ENCODE results near the gene S100A9. TPM values are rescaled to one million over a fixed set of nuclear protein-coding genes. Genes with fewer than 3 reads are reported as not detected.

Gene S100A9
- total and polyA plus RNA-seq, 2 of the 4 experiments (the other 2 are of a cell fraction), result not detected

DNA sequence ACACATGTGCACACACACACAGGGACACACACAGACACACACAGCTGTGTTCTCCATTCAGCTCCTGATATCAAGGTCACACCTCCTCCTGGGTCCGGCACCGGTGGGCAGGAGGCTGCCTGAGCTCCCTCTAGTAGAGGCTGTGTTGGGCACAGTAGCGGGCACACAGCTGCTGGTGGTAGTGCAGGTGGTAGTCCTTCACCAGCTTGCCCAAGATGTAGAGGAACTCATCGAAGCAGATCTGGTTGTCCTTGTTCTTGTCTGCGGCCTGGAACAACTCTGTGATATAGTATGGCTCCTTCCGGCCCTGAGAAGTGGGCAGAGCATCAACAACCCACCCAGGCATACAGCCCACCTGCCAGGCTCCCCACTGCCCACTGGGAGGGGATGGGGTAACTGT, 38.8 kb downstream of the S100A9 start:
- peaks cover 3% of the 10 kb centered on the region; the same call in 1 of the 2 replicates for H3K27me3 ChIP-seq (ENCODE audit: control insufficient read depth, insufficient read depth, low read length)
- POLR2A ChIA-PET (ENCODE audit: unreplicated experiment), result no interaction called here

More for the DNA sequence above, 38.8 kb downstream of the S100A9 start:
- no peak for ATAC-seq (ENCODE audit: low read depth)
- H2BK120ac ChIP-seq (ENCODE audit: low read depth, low read length), result no peak overlapping the region
- no peaks in the 10 kb centered on the region for H3K79me1 ChIP-seq (ENCODE audit: low read depth in 1 of 2, low read length in 2 of 2)
- H2AFZ ChIP-seq (replicated peaks; ENCODE audit: low read length, poor library complexity), result no peak overlapping the region
- CTCF ChIA-PET, result no interaction called here
- no peak overlapping the region for H2AK9ac ChIP-seq (replicated peaks; ENCODE audit: low read depth, low read length, poor library complexity)
- BruUV-seq (replicated peaks), result no TSS peak
- H3K9me1 ChIP-seq (ENCODE audit: insufficient read depth, low read length), result no peaks in the 10 kb centered on the region
- no peak overlapping the region for H3K56ac ChIP-seq (ENCODE audit: extremely low read depth, insufficient read depth, low read length)
- 100% methylated on average over 1 of the region's 6 CpGs; no CpG with 5 or more reads in 1 of the 2 experiments for WGBS, 2 experiments (ENCODE audit: extremely low coverage in 2 of 2, insufficient read length in 1 of 2)
- no peaks in the 10 kb centered on the region for H3K9me3 ChIP-seq (ENCODE audit: control insufficient read depth, insufficient read depth, low read length)
- H4K20me1 ChIP-seq (ENCODE audit: insufficient read depth, low read length), result no peaks in the 10 kb centered on the region
- no peak overlapping the region for H3K27ac ChIP-seq (ENCODE audit: insufficient read depth, low read length)
- H2AK5ac ChIP-seq (ENCODE audit: low read depth, low read length), result no peak overlapping the region
- H3K4me2 ChIP-seq (ENCODE audit: low read depth, low read length), result no peak overlapping the region
- no peak overlapping the region for H2BK5ac ChIP-seq (ENCODE audit: low read depth, low read length, poor library complexity, severe bottlenecking)
- dilution Hi-C loops (cut with HindIII; ENCODE audit: low sequenced_read_pairs, unreplicated experiment) (no loop called here), intact Hi-C loops (cut with micrococcal nuclease) (no loop called here), in situ Hi-C loops (cut with MboI; ENCODE audit: low sequenced_read_pairs) (no loop called here)
- no peak overlapping the region for H3K4ac ChIP-seq (ENCODE audit: low read depth, low read length)
- H4K91ac ChIP-seq (ENCODE audit: insufficient read depth, low read depth, low read length), result no peak overlapping the region
- no peaks in the 10 kb centered on the region for H3K36me3 ChIP-seq (ENCODE audit: control insufficient read depth, insufficient read depth, low read length)
- no peak overlapping the region for H3K23ac ChIP-seq (ENCODE audit: low read depth, low read length)
- H3K14ac ChIP-seq (replicated peaks; ENCODE audit: low read depth, low read length), result no peak overlapping the region
- no peak overlapping the region for H2BK15ac ChIP-seq (ENCODE audit: low read depth, low read length)
- no peak overlapping the region for H3K18ac ChIP-seq (ENCODE audit: low read depth, low read length)
- H4K8ac ChIP-seq (ENCODE audit: low read depth in 2 of 2, low read length in 2 of 2), result no peak overlapping the region
- DNase-seq, result no peak
- no peaks in the 10 kb centered on the region for H3K4me1 ChIP-seq (ENCODE audit: control insufficient read depth, insufficient read depth, low read length)
- TF ChIP-seq, protein P1, sequence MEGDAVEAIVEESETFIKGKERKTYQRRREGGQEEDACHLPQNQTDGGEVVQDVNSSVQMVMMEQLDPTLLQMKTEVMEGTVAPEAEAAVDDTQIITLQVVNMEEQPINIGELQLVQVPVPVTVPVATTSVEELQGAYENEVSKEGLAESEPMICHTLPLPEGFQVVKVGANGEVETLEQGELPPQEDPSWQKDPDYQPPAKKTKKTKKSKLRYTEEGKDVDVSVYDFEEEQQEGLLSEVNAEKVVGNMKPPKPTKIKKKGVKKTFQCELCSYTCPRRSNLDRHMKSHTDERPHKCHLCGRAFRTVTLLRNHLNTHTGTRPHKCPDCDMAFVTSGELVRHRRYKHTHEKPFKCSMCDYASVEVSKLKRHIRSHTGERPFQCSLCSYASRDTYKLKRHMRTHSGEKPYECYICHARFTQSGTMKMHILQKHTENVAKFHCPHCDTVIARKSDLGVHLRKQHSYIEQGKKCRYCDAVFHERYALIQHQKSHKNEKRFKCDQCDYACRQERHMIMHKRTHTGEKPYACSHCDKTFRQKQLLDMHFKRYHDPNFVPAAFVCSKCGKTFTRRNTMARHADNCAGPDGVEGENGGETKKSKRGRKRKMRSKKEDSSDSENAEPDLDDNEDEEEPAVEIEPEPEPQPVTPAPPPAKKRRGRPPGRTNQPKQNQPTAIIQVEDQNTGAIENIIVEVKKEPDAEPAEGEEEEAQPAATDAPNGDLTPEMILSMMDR (conservative IDR thresholded peaks at IDR 0.05; ENCODE audit: low read depth, low read length), result no peak
- TF ChIP-seq BHLHE40 (IDR thresholded peaks at IDR 0.05; ENCODE audit: low read depth, low read length), result no peak
- TF ChIP-seq CHD1 (IDR thresholded peaks at IDR 0.05; ENCODE audit: low read depth, low read length), result no peak
- no peak for TF ChIP-seq RAD21 (IDR thresholded peaks at IDR 0.05; ENCODE audit: low read length)
- TF ChIP-seq MAZ (IDR thresholded peaks at IDR 0.05; ENCODE audit: borderline replicate concordance, low read depth, low read length), result no peak
- no peak for TF ChIP-seq MAFK (IDR thresholded peaks at IDR 0.05; ENCODE audit: low read depth, low read length)
- TF ChIP-seq RCOR1 (IDR thresholded peaks at IDR 0.05; ENCODE audit: insufficient replicate concordance, low read length), result no peak
- H3K9ac ChIP-seq (ENCODE audit: low read depth, low read length), result no peak overlapping the region
- H4K5ac ChIP-seq (ENCODE audit: low read depth, low read length), result no peak overlapping the region
- no peak overlapping the region for H2BK20ac ChIP-seq (ENCODE audit: low read depth, low read length)
- H3K4me3 ChIP-seq (ENCODE audit: insufficient read depth, low read depth, low read length), result no peak overlapping the region
